ENCODE results near the gene SMAD7. TPM values are rescaled to one million over a fixed set of nuclear protein-coding genes. Genes with fewer than 3 reads are reported as not detected.

Gene SMAD7
- total RNA-seq, 1 donor from 2014 or later: 6.9 TPM

GRCh38 chr18:48989304-48990303 is 38.8 kb upstream of the SMAD7 start:
- no peaks in the 10 kb centered on the region for H3K27me3 Mint-ChIP-seq
- ATAC-seq (ENCODE audit: low read depth) (no peak), DNase-seq (no peak)
- intact Hi-C loops (cut with micrococcal nuclease): loop anchor here (5.0 kb wide), 1 partner anchor 43 kb away; no protein-coding TSS in a partner anchor
- ChIA-PET POLR2A (no interaction called here), CTCF (no interaction called here)
- H3K4me3 Mint-ChIP-seq: no peak overlapping the region
- TF ChIP-seq, protein P1, sequence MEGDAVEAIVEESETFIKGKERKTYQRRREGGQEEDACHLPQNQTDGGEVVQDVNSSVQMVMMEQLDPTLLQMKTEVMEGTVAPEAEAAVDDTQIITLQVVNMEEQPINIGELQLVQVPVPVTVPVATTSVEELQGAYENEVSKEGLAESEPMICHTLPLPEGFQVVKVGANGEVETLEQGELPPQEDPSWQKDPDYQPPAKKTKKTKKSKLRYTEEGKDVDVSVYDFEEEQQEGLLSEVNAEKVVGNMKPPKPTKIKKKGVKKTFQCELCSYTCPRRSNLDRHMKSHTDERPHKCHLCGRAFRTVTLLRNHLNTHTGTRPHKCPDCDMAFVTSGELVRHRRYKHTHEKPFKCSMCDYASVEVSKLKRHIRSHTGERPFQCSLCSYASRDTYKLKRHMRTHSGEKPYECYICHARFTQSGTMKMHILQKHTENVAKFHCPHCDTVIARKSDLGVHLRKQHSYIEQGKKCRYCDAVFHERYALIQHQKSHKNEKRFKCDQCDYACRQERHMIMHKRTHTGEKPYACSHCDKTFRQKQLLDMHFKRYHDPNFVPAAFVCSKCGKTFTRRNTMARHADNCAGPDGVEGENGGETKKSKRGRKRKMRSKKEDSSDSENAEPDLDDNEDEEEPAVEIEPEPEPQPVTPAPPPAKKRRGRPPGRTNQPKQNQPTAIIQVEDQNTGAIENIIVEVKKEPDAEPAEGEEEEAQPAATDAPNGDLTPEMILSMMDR (IDR thresholded peaks at IDR 0.05): no peak
- peaks cover 19% of the 10 kb centered on the region for H3K4me1 Mint-ChIP-seq
- H3K27ac Mint-ChIP-seq: no peak overlapping the region
- no peaks in the 10 kb centered on the region for H3K36me3 Mint-ChIP-seq (ENCODE audit: low read depth)
- no peaks in the 10 kb centered on the region for H3K9me3 Mint-ChIP-seq

DNA sequence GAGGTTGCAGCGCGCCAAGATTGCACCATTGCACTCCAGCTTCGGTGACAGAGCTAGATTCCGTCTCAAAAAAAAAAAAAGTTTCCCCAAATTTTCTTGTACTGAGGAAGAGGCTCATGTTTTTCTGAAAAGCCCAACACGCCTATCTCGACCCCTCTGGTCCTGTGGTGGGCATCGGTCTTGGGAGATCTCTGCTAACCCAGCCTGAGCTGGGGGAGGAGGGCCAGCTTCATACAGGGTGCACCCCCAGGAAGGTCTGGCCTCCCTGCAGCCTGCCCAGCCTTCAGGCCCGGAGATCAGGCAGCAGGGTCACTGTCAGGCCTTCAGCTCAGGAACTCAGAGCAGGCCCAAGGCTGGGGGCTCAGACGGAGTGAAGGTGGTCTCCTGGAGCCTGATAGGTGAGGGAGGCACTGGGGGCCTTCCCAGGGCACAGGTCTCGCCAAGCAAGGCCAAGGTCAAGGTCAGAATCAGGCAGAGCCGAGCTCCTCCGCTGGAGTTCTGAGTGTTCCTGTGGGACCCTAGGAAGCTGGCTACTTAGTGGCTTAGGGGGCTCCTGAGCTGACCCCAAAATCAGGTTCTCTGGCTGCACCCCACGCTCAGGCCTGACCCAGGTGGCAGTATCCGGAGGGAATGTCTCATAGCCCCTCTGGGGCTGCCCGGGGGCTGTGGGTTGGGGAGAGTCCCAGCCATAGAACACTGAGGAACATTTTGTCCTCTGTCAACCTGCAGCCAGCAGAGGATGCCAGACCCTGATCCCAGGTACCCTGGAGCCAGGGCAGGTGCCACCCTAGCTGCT is 37.9 kb upstream of the SMAD7 start:
- ChIA-PET CTCF (no interaction called here), POLR2A (no interaction called here)
- Mint-ChIP-seq H3K4me1 (peaks cover 14% of the 10 kb centered on the region), H3K9me3 (no peaks in the 10 kb centered on the region), H3K36me3 (ENCODE audit: low read depth) (no peaks in the 10 kb centered on the region), H3K27ac (no peak overlapping the region), H3K27me3 (no peaks in the 10 kb centered on the region), H3K4me3 (no peak overlapping the region)
- DNase-seq: no peak
- intact Hi-C loops (cut with micrococcal nuclease): no loop called here
- TF ChIP-seq, protein P1 (IDR thresholded peaks at IDR 0.05): no peak
- no peak for ATAC-seq (ENCODE audit: low read depth)

DNA sequence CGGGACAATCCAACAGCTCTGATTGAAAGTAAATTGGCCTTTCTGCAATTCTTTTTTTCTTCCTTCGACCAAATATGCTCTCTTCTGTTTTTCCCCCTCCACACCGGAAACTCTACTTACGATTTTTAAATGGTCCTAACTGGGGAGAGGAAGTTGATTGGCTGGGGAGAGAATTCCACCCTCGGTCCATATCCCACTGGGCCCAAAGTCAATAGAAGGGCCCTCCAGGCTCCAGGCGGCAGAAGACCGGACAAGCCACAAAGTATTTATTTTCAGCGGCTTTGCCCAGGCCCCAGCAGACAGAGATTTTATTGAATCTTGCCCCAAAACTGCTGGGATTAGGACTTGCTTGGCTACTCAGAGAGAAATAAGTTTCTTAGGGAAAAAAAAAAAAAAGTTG is 37.1 kb upstream of the SMAD7 start:
- H3K9me3 Mint-ChIP-seq: no peaks in the 10 kb centered on the region
- no peak overlapping the region for H3K27ac Mint-ChIP-seq
- no peaks in the 10 kb centered on the region for H3K36me3 Mint-ChIP-seq (ENCODE audit: low read depth)
- POLR2A ChIA-PET: no interaction called here
- intact Hi-C loops (cut with micrococcal nuclease): no loop called here
- peaks cover 2% of the 10 kb centered on the region for H3K27me3 Mint-ChIP-seq
- peaks cover 5% of the 10 kb centered on the region for H3K4me1 Mint-ChIP-seq
- ATAC-seq (ENCODE audit: low read depth) (no peak), DNase-seq (no peak)
- no peak overlapping the region for H3K4me3 Mint-ChIP-seq
- TF ChIP-seq, protein P1 (IDR thresholded peaks at IDR 0.05): no peak
- CTCF ChIA-PET: no interaction called here

- DNase-seq (no peak), ATAC-seq (ENCODE audit: low read depth) (no peak)
- no peak overlapping the region for H3K27ac Mint-ChIP-seq
- no peaks in the 10 kb centered on the region for H3K9me3 Mint-ChIP-seq
- H3K27me3 Mint-ChIP-seq: peaks cover 7% of the 10 kb centered on the region
- POLR2A ChIA-PET: no interaction called here
- no peaks in the 10 kb centered on the region for H3K36me3 Mint-ChIP-seq (ENCODE audit: low read depth)
- intact Hi-C loops (cut with micrococcal nuclease): no loop called here
- no peaks in the 10 kb centered on the region for H3K4me1 Mint-ChIP-seq
- CTCF ChIA-PET: no interaction called here
- H3K4me3 Mint-ChIP-seq: no peak overlapping the region
- TF ChIP-seq, protein P1 (IDR thresholded peaks at IDR 0.05): no peak
These were observed 36.3 kb upstream of the SMAD7 start for GRCh38 chr18:48986851-48987761.
